Left ventricle myocardium inferior (tissue), 1 donor: ENCODE data around the gene BMAL1. TPM values are rescaled to one million over a fixed set of nuclear protein-coding genes. Genes with fewer than 3 reads are reported as not detected.

ENCODE experiments used
- DNase-seq: peaks from one replicate; pipeline ENCODE4 v3.0.0-alpha.2; 2020
- H3K27ac ChIP-seq: fragments of 200-600 bp; replicated peaks from 2 replicates; pipeline ENCODE4 v1.8.0; 2021
- H3K27me3 ChIP-seq: fragments of 200-600 bp; 2 replicates; pipeline ENCODE4 v1.8.0; 2021; ENCODE audit warnings: low read depth
- H3K36me3 ChIP-seq: fragments of 200-600 bp; 2 replicates; pipeline ENCODE4 v1.8.0; 2021
- H3K4me1 ChIP-seq: fragments of 200-600 bp; 2 replicates; pipeline ENCODE4 v1.8.0; 2021
- H3K4me3 ChIP-seq: fragments of 200-600 bp; 2 replicates; pipeline ENCODE4 v1.8.0; 2021; ENCODE audit warnings: mild to moderate bottlenecking, moderate library complexity
- H3K9me3 ChIP-seq: fragments of 200-600 bp; replicated peaks from 2 replicates; pipeline ENCODE4 v1.8.0; 2021
- intact Hi-C: fragments of 100-400 bp; cut with micrococcal nuclease; formaldehyde crosslinking; loops from one replicate; pipeline ENCODE4 v1.11.0; 2022
- total RNA-seq: library from RNA; stranded (reverse); fragmentation: NEBNext Ultra II Directional; extraction: Animal tissue kit (Norgen Biotek cat#: 25700); gene quantifications from one replicate; pipeline ENCODE4 v1.2.1, GENCODE V29; 2021
- TF ChIP-seq, protein P1 (sequence below): fragments of 200-600 bp; IDR thresholded peaks from 2 replicates; pipeline ENCODE4 v1.8.0; 2021; ENCODE audit warnings: antibody characterized with exemption, mild to moderate bottlenecking, borderline replicate concordance
- donor health status: DM: no; HTN: yes; CAD: no; lungs with severe emphysema.

Gene BMAL1
- total RNA-seq, 1 donor from 2014 or later, result 7.1 TPM

DNA sequence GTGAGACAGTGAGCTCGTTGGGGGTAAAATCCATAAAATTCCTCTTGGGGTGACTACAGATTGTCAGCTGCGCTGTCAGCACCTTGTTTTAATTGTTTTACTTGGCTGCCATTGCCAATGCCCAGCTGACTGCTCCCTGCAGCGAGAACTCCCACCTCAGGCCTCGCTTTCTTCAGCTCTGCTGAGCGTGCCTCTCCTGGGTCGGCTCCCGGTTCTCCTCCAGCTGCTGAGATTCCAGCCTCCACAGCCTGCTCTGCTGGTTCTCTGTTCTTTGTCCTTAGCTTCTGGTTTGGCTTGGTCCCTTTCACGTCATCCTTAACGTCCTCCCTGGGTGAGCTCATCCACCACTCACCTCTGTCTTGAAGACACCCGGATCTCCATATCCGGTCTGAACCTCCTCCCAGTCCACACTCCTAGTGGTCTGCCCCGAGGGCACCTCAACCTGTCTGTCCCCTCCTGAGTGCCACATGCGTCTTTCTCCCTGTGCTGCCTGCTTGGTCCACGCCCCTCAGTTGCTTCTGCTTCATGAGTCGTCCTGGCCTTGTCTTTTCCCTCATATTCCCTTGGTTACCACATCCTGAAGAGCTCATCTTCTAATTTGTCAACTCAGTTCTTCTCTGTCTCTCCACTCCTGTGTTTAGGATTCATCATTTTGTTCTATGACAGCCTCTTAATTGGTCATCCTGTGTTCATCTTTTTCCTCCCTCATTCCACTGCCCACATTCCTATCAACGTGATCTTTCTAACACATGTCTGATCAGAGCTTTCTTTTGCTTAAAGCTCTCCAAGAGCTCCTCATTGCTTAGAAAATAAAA, 35.6 kb downstream of the BMAL1 start:
- Histone ChIP-seq H3K4me1 (peaks cover 65% of the 10 kb centered on the region), H3K36me3 (peaks cover 6% of the 10 kb centered on the region), H3K27me3 (no peaks in the 10 kb centered on the region), H3K9me3 (no peaks in the 10 kb centered on the region), H3K4me3 (no peak overlapping the region), H3K27ac (no peak overlapping the region)
- TF ChIP-seq, protein P1, sequence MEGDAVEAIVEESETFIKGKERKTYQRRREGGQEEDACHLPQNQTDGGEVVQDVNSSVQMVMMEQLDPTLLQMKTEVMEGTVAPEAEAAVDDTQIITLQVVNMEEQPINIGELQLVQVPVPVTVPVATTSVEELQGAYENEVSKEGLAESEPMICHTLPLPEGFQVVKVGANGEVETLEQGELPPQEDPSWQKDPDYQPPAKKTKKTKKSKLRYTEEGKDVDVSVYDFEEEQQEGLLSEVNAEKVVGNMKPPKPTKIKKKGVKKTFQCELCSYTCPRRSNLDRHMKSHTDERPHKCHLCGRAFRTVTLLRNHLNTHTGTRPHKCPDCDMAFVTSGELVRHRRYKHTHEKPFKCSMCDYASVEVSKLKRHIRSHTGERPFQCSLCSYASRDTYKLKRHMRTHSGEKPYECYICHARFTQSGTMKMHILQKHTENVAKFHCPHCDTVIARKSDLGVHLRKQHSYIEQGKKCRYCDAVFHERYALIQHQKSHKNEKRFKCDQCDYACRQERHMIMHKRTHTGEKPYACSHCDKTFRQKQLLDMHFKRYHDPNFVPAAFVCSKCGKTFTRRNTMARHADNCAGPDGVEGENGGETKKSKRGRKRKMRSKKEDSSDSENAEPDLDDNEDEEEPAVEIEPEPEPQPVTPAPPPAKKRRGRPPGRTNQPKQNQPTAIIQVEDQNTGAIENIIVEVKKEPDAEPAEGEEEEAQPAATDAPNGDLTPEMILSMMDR, result no peak
- DNase-seq, result no peak
- intact Hi-C loops, result no loop called here

DNA sequence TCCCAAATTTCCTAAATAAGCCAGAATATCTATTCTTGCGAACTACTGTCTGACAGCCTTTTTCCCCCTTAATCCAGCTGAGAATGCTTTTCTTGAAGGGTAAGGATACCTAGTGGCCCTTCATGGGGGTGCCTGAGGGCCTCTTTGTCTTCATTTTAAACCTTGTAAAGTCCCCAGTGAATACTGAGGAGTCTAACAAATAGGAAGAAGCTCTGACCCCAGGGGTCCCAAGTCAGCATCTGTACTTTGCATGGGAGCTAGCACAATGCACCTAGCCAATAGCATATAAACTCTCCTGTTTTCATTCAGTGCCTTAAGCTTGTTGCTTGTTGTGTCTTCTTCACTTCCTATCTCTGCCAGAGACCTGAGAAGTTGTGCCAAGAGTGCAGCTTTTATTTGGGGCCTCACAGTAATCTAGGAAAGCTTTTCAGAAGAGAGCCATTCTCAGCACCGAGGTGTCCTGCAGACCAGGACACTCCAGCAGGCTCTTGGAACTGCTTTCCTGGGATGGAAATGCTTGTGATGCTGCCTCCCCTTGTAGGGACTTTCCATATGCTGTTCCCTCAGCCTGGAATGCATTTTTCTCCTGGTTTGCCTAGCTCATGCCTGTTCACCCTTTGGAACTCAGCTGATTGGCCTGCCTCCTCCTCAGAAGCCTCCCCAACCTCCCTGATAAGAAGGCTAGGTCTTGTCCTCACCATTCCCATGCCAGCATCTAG, 37.2 kb downstream of the BMAL1 start:
- Histone ChIP-seq H3K4me3 (no peak overlapping the region), H3K9me3 (no peaks in the 10 kb centered on the region), H3K36me3 (peaks cover 6% of the 10 kb centered on the region), H3K4me1 (peaks cover 81% of the 10 kb centered on the region), H3K27me3 (no peaks in the 10 kb centered on the region), H3K27ac (no peak overlapping the region)
- TF ChIP-seq, protein P1, result no peak
- no peak for DNase-seq
- intact Hi-C loops, result no loop called here

DNA sequence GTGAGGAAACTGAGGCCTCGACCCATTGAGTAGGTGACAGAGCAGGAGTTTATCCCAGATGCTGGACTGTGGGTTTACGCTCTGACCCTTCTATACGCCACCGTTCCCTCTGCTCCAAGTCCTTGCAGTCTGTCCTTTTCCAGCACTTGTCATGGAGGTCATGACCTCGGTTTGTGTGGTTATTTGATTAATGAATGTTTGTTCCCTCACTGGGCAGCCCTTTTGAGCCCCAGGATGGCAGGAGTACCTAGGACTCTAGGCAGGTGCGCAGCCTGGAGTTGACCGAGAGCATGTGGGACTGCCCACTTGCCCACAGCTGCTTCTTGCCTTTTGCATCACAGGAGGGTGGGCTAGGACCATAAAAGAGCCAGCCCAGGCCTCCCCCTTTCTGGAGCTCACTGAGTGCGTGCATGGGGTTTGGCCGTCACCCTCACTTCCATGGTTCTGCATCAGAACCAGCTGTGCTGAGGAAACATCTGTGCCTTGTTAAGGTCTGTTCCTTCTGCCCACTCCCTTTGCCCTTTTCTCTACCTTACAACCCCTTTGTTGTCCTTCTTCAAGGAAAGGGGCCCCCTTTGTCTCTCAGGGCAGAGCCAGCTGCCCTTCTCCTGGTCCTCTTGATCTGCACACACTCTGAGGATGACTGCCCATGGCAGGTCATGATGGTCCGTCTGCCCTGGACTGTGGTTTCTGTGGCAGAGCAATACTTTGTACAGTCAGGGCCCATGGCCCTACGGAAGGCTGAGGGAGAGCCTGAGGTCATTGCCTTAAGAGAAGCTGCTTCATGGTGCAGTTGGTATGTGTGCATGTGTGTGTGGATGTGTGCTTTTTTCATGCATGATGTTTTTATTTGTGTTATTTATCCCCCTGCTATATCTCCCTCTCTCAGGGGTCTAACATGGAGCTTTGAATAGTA, 38.2 kb downstream of the BMAL1 start:
- TF ChIP-seq, protein P1, result no peak
- DNase-seq, result no peak
- Histone ChIP-seq H3K27ac (peak overlapping the region; percentile 32), H3K9me3 (no peaks in the 10 kb centered on the region), H3K27me3 (no peaks in the 10 kb centered on the region), H3K4me3 (no peak overlapping the region), H3K4me1 (peaks cover 82% of the 10 kb centered on the region), H3K36me3 (peaks cover 6% of the 10 kb centered on the region)
- intact Hi-C loops, result no loop called here

DNA sequence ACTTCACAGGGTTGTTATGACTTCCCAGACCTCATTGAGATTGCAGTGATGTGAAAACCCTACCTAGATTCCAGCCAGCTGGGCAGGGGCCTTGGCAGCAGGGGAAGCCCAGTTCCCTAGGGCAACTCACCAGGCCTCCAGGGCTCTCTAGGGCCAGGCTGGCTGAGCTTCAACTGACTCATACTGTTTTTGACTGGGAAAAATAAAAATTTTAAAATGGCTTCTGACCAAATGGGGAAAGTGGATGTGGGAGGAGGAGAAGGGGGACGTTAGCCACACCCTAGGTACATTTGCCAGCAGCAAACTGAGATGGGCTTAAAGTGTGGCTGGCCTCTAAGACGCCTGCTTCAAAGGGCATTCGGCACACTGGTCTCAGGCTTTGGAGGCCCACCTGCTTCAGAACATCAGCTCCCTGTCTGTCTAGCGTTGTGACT, 39.0 kb downstream of the BMAL1 start:
- H3K9me3 ChIP-seq, result no peaks in the 10 kb centered on the region
- no peaks in the 10 kb centered on the region for H3K27me3 ChIP-seq
- intact Hi-C loops, result no loop called here
- TF ChIP-seq, protein P1, result no peak
- peaks cover 78% of the 10 kb centered on the region for H3K4me1 ChIP-seq
- peaks cover 6% of the 10 kb centered on the region for H3K36me3 ChIP-seq
- DNase-seq, result no peak
- peak overlapping the region; percentile 32 for H3K27ac ChIP-seq
- no peak overlapping the region for H3K4me3 ChIP-seq
